Measurements from ENCODE around the gene SCG2.

DNA sequence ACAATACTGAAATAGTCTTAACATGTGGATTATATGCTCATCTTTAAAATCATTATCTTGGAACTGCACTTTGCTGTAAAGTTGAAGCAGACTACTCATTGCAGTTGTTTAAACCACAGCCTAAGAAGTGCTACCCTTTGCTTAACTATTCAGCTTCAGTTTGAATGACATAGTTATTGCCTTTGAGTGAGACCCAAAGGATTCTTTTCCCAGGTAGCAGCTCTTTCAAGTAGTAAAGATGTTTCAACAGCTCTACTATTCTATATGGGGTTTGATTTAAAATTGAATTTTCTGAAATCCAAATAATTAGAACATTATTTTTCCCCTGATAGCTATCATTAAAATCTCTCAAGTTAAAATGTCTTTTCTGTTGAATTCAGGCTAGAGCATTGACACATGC lies 1.1 kb downstream of the SCG2 start:
- TF ChIP-seq, protein P1, sequence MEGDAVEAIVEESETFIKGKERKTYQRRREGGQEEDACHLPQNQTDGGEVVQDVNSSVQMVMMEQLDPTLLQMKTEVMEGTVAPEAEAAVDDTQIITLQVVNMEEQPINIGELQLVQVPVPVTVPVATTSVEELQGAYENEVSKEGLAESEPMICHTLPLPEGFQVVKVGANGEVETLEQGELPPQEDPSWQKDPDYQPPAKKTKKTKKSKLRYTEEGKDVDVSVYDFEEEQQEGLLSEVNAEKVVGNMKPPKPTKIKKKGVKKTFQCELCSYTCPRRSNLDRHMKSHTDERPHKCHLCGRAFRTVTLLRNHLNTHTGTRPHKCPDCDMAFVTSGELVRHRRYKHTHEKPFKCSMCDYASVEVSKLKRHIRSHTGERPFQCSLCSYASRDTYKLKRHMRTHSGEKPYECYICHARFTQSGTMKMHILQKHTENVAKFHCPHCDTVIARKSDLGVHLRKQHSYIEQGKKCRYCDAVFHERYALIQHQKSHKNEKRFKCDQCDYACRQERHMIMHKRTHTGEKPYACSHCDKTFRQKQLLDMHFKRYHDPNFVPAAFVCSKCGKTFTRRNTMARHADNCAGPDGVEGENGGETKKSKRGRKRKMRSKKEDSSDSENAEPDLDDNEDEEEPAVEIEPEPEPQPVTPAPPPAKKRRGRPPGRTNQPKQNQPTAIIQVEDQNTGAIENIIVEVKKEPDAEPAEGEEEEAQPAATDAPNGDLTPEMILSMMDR (conservative IDR thresholded peaks at IDR 0.05 in 1 of 2, IDR thresholded peaks at IDR 0.05 in 1 of 2; ENCODE audit: low read depth in 1 of 2, low read length in 2 of 2): no peak
- no peak for TF ChIP-seq EZH2 (IDR thresholded peaks at IDR 0.05; ENCODE audit: low read length, missing control alignments)
